Measurements from ENCODE around the gene ZNF888. TPM values are rescaled to one million over a fixed set of nuclear protein-coding genes. Genes with fewer than 3 reads are reported as not detected.
"Not testable (repeated sequence)": the region's sequence is repeated elsewhere in the genome, so short reads cannot be mapped to it uniquely, and the experiment has no call there.

The ZNF888 gene
- total and polyA plus RNA-seq, 4 donors, result 1.1 to 5.0 (median 2.9) TPM

- DNase-seq (no peak), ATAC-seq (ENCODE audit: low FRiP score) (no peak)
- H3K27me3 ChIP-seq (ENCODE audit: control insufficient read depth in 1 of 2, insufficient read depth in 2 of 2, low read length in 1 of 2), result no peaks in the 10 kb centered on the region
- H3K4me3 ChIP-seq (ENCODE audit: low read length in 2 of 2), result no peak overlapping the region
- 92 to 93% methylated on average over 8 of the region's 8 CpGs for WGBS, 2 donors
- no peak overlapping the region for H3K27ac ChIP-seq (ENCODE audit: low read depth in 1 of 2, low read length in 2 of 2)
- intact Hi-C loops (cut with DNase I), result no loop called here
- no peaks in the 10 kb centered on the region for H3K36me3 ChIP-seq (ENCODE audit: control insufficient read depth in 1 of 2, insufficient read depth in 2 of 2, low read length in 1 of 2)
- H3K9me3 ChIP-seq (ENCODE audit: control insufficient read depth, low read length), result no peaks in the 10 kb centered on the region
- no peaks in the 10 kb centered on the region for H3K4me1 ChIP-seq (ENCODE audit: control insufficient read depth in 1 of 2, insufficient read depth in 2 of 2, low read length in 2 of 2)
Observed at GRCh38 chr19:52935434-52935833, 12.2 kb upstream of the ZNF888 start.

GRCh38 chr19:52924641-52925040 is 1.4 kb upstream of the ZNF888 start:
- intact Hi-C loops (cut with DNase I), result not testable (repeated sequence)

GRCh38 chr19:52923778-52924593 is 758 bp upstream of the ZNF888 start:
- intact Hi-C loops (cut with DNase I), result loop anchor here in 1 of 2 donors (2.0 kb wide), 1 partner anchor 27 kb away; the partner anchor contains the start of gene ZNF320
- peak; percentile 84 for DNase-seq
- 26 to 27% methylated on average over 18 of the region's 18 CpGs for WGBS, 2 donors
- peak; percentile 76 for ATAC-seq (ENCODE audit: low FRiP score)
- Histone ChIP-seq H3K27ac (ENCODE audit: low read depth in 1 of 2, low read length in 2 of 2) (peak overlapping the region; percentile 45 to 92), H3K36me3 (ENCODE audit: control insufficient read depth in 1 of 2, insufficient read depth in 2 of 2, low read length in 1 of 2) (no peaks in the 10 kb centered on the region), H3K4me1 (ENCODE audit: control insufficient read depth in 1 of 2, insufficient read depth in 2 of 2, low read length in 2 of 2) (no peaks in the 10 kb centered on the region), H3K4me3 (ENCODE audit: low read length in 2 of 2) (peak overlapping the region; percentile 55 to 58), H3K9me3 (ENCODE audit: control insufficient read depth, low read length) (no peaks in the 10 kb centered on the region), H3K27me3 (ENCODE audit: control insufficient read depth in 1 of 2, insufficient read depth in 2 of 2, low read length in 1 of 2) (no peaks in the 10 kb centered on the region)

More at GRCh38 chr19:52924641-52925040, 1.4 kb upstream of the ZNF888 start:
- not testable (repeated sequence) for H3K4me1 ChIP-seq (ENCODE audit: control insufficient read depth in 1 of 2, insufficient read depth in 2 of 2, low read length in 2 of 2); H3K9me3 ChIP-seq (ENCODE audit: control insufficient read depth, low read length); H3K36me3 ChIP-seq (ENCODE audit: control insufficient read depth in 1 of 2, insufficient read depth in 2 of 2, low read length in 1 of 2); DNase-seq; ATAC-seq (ENCODE audit: low FRiP score); H3K4me3 ChIP-seq (ENCODE audit: low read length in 2 of 2); H3K27ac ChIP-seq (ENCODE audit: low read depth in 1 of 2, low read length in 2 of 2); H3K27me3 ChIP-seq (ENCODE audit: control insufficient read depth in 1 of 2, insufficient read depth in 2 of 2, low read length in 1 of 2)
- 86 to 87% methylated on average over 9 of the region's 9 CpGs for WGBS, 2 donors

GRCh38 chr19:52917531-52917930 is 5.7 kb downstream of the ZNF888 start:
- no peaks in the 10 kb centered on the region for H3K9me3 ChIP-seq (ENCODE audit: control insufficient read depth, low read length)
- no peak overlapping the region for H3K4me3 ChIP-seq (ENCODE audit: low read length in 2 of 2)
- WGBS, 2 donors, result 97% methylated on average over 5 of the region's 5 CpGs
- ATAC-seq (ENCODE audit: low FRiP score) (no peak), DNase-seq (no peak)
- no peaks in the 10 kb centered on the region for H3K4me1 ChIP-seq (ENCODE audit: control insufficient read depth in 1 of 2, insufficient read depth in 2 of 2, low read length in 2 of 2)
- intact Hi-C loops (cut with DNase I), result no loop called here
- no peak overlapping the region for H3K27ac ChIP-seq (ENCODE audit: low read depth in 1 of 2, low read length in 2 of 2)
- no peaks in the 10 kb centered on the region for H3K36me3 ChIP-seq (ENCODE audit: control insufficient read depth in 1 of 2, insufficient read depth in 2 of 2, low read length in 1 of 2)
- no peaks in the 10 kb centered on the region for H3K27me3 ChIP-seq (ENCODE audit: control insufficient read depth in 1 of 2, insufficient read depth in 2 of 2, low read length in 1 of 2)

GRCh38 chr19:52910648-52911047 is 12.6 kb downstream of the ZNF888 start:
- Histone ChIP-seq H3K27ac (ENCODE audit: low read depth in 1 of 2, low read length in 2 of 2) (no peak overlapping the region), H3K27me3 (ENCODE audit: control insufficient read depth in 1 of 2, insufficient read depth in 2 of 2, low read length in 1 of 2) (no peaks in the 10 kb centered on the region), H3K4me1 (ENCODE audit: control insufficient read depth in 1 of 2, insufficient read depth in 2 of 2, low read length in 2 of 2) (no peaks in the 10 kb centered on the region), H3K4me3 (ENCODE audit: low read length in 2 of 2) (no peak overlapping the region), H3K36me3 (ENCODE audit: control insufficient read depth in 1 of 2, insufficient read depth in 2 of 2, low read length in 1 of 2) (no peaks in the 10 kb centered on the region), H3K9me3 (ENCODE audit: control insufficient read depth, low read length) (no peaks in the 10 kb centered on the region)
- DNase-seq (no peak), ATAC-seq (ENCODE audit: low FRiP score) (no peak)
- WGBS, 2 donors, result 98 to 100% methylated on average over 1 of the region's 1 CpG
- intact Hi-C loops (cut with DNase I), result no loop called here

- not testable (repeated sequence) for H3K9me3 ChIP-seq (ENCODE audit: control insufficient read depth, low read length); DNase-seq; H3K4me3 ChIP-seq (ENCODE audit: low read length in 2 of 2); H3K36me3 ChIP-seq (ENCODE audit: control insufficient read depth in 1 of 2, insufficient read depth in 2 of 2, low read length in 1 of 2); H3K4me1 ChIP-seq (ENCODE audit: control insufficient read depth in 1 of 2, insufficient read depth in 2 of 2, low read length in 2 of 2); ATAC-seq (ENCODE audit: low FRiP score); H3K27me3 ChIP-seq (ENCODE audit: control insufficient read depth in 1 of 2, insufficient read depth in 2 of 2, low read length in 1 of 2); H3K27ac ChIP-seq (ENCODE audit: low read depth in 1 of 2, low read length in 2 of 2)
- 93 to 94% methylated on average over 16 of the region's 16 CpGs for WGBS, 2 donors
- intact Hi-C loops (cut with DNase I), result loop anchor here in 1 of 2 donors (10.0 kb wide), 1 partner anchor 81 kb away; no protein-coding TSS in a partner anchor
Observed at GRCh38 chr19:52904052-52904780, 19.0 kb downstream of the ZNF888 start.

GRCh38 chr19:52901842-52902241 is 21.4 kb downstream of the ZNF888 start:
- no peak for DNase-seq
- H3K27me3 ChIP-seq (ENCODE audit: control insufficient read depth in 1 of 2, insufficient read depth in 2 of 2, low read length in 1 of 2), result no peaks in the 10 kb centered on the region
- intact Hi-C loops (cut with DNase I), result loop anchor here in 1 of 2 donors (10.0 kb wide), 1 partner anchor 83 kb away; no protein-coding TSS in a partner anchor
- H3K27ac ChIP-seq (ENCODE audit: low read depth in 1 of 2, low read length in 2 of 2), result no peak overlapping the region
- no peaks in the 10 kb centered on the region for H3K4me1 ChIP-seq (ENCODE audit: control insufficient read depth in 1 of 2, insufficient read depth in 2 of 2, low read length in 2 of 2)
- no peak overlapping the region for H3K4me3 ChIP-seq (ENCODE audit: low read length in 2 of 2)
- WGBS, 2 donors, result 75 to 81% methylated on average over 3 of the region's 3 CpGs
- H3K9me3 ChIP-seq (ENCODE audit: control insufficient read depth, low read length), result no peaks in the 10 kb centered on the region
- ATAC-seq (ENCODE audit: low FRiP score), result no peak
- no peaks in the 10 kb centered on the region for H3K36me3 ChIP-seq (ENCODE audit: control insufficient read depth in 1 of 2, insufficient read depth in 2 of 2, low read length in 1 of 2)

GRCh38 chr19:52898596-52898995 is 24.6 kb downstream of the ZNF888 start:
- intact Hi-C loops (cut with DNase I), result loop anchor here in 1 of 2 donors (10.0 kb wide), 1 partner anchor 66 kb away; the partner anchor contains the start of gene ZNF816
- H3K36me3 ChIP-seq (ENCODE audit: control insufficient read depth in 1 of 2, insufficient read depth in 2 of 2, low read length in 1 of 2); H3K9me3 ChIP-seq (ENCODE audit: control insufficient read depth, low read length); H3K27ac ChIP-seq (ENCODE audit: low read depth in 1 of 2, low read length in 2 of 2); H3K27me3 ChIP-seq (ENCODE audit: control insufficient read depth in 1 of 2, insufficient read depth in 2 of 2, low read length in 1 of 2); ATAC-seq (ENCODE audit: low FRiP score); H3K4me3 ChIP-seq (ENCODE audit: low read length in 2 of 2); DNase-seq; H3K4me1 ChIP-seq (ENCODE audit: control insufficient read depth in 1 of 2, insufficient read depth in 2 of 2, low read length in 2 of 2): not testable (repeated sequence)
- WGBS, 2 donors, result 94 to 97% methylated on average over 10 of the region's 10 CpGs

Measured in aorta (tissue), 5 donors.